ENCODE measurements around the gene DNAJB6.

Gene DNAJB6

GRCh38 chr7:157336383-157337315 is at the start of gene DNAJB6:
TSS of gene DNAJB6 (plus strand) at chr7:157337004. CDS start at chr7:157358573, 21,569 bp downstream.
- DNase-seq: peak; percentile 96

GRCh38 chr7:157291404-157292080 is 45.3 kb upstream of the DNAJB6 start:
- DNase-seq: no peak

GRCh38 chr7:157292258-157292657 is 44.5 kb upstream of the DNAJB6 start:
- DNase-seq: no peak

GRCh38 chr7:157292770-157293412 is 43.9 kb upstream of the DNAJB6 start:
- DNase-seq: no peak

GRCh38 chr7:157293413-157293788 is 43.4 kb upstream of the DNAJB6 start:
- no peak for DNase-seq

GRCh38 chr7:157294773-157295172 is 42.0 kb upstream of the DNAJB6 start:
- no peak for DNase-seq

- DNase-seq: no peak
Measured at GRCh38 chr7:157295338-157295737, 41.5 kb upstream of the DNAJB6 start.

- DNase-seq: no peak
Measured at GRCh38 chr7:157297185-157297584, 39.6 kb upstream of the DNAJB6 start.

GRCh38 chr7:157299317-157299612 is 37.5 kb upstream of the DNAJB6 start:
- no peak for DNase-seq

- peak; percentile 74 for DNase-seq
Measured at GRCh38 chr7:157299613-157300368, 37.0 kb upstream of the DNAJB6 start.

GRCh38 chr7:157300369-157300825 is 36.4 kb upstream of the DNAJB6 start:
- no peak for DNase-seq

GRCh38 chr7:157301610-157302120 is 35.1 kb upstream of the DNAJB6 start:
- DNase-seq: no peak

- no peak for DNase-seq
Measured at GRCh38 chr7:157306846-157307838, 29.7 kb upstream of the DNAJB6 start.

GRCh38 chr7:157309988-157310668 is 26.7 kb upstream of the DNAJB6 start:
- DNase-seq: no peak

GRCh38 chr7:157310676-157311185 is 26.1 kb upstream of the DNAJB6 start:
- DNase-seq: no peak

- DNase-seq: no peak
Measured at GRCh38 chr7:157312941-157313340, 23.9 kb upstream of the DNAJB6 start.

GRCh38 chr7:157313645-157314044 is 23.2 kb upstream of the DNAJB6 start:
- DNase-seq: no peak

GRCh38 chr7:157318015-157318706 is 18.6 kb upstream of the DNAJB6 start:
- peak; percentile 54 for DNase-seq

- DNase-seq: no peak
Measured at GRCh38 chr7:157320608-157320980, 16.2 kb upstream of the DNAJB6 start.

GRCh38 chr7:157323401-157323800 is 13.4 kb upstream of the DNAJB6 start:
- no peak for DNase-seq
